Right renal cortex interstitium (tissue), 3 donors: Measurements from ENCODE around the gene PKD1. TPM values are rescaled to one million over a fixed set of nuclear protein-coding genes. Genes with fewer than 3 reads are reported as not detected.
A peak's percentile ranks its signal among the peaks of the same experiment; 100 is the strongest.

Source experiments
- DNase-seq, 3 donors: peaks; one replicate each; pipeline ENCODE4 v3.0.0-alpha.2; 2013; ENCODE audit warnings: low read depth in 3 of 3, low spot score in 2 of 3
- polyA plus RNA-seq, 3 donors: library from polyadenylated mRNA; unstranded; fragments of 120-200 nt; gene quantifications; one replicate each; pipeline ENCODE4 v1.2.1, GENCODE V29; 2013; ENCODE audit not compliant: insufficient read length in 3 of 3

Gene PKD1
- polyA plus RNA-seq, result 10 to 100 TPM; 53.0 to 59.6 (median 54.5) TPM

- DNase-seq, result peak in 2 of 3 donors; percentile 81 to 83
Observed at GRCh38 chr16:2135770-2136490, at the start of gene PKD1. PKD1 (minus strand) TSS chr16:2135898; CDS start chr16:2135689, 209 bp downstream.

GRCh38 chr16:2184962-2185361 is 49.3 kb upstream of the PKD1 start:
- DNase-seq, result no peak

- no peak for DNase-seq
Observed at GRCh38 chr16:2184346-2184745, 48.6 kb upstream of the PKD1 start.

GRCh38 chr16:2183671-2184070 is 48.0 kb upstream of the PKD1 start:
- DNase-seq, result no peak

- DNase-seq, result no peak
Observed at GRCh38 chr16:2181952-2182351, 46.3 kb upstream of the PKD1 start.

- DNase-seq, result no peak
Observed at GRCh38 chr16:2180962-2181923, 45.5 kb upstream of the PKD1 start.

- no peak for DNase-seq
Observed at GRCh38 chr16:2180461-2180860, 44.8 kb upstream of the PKD1 start.

- DNase-seq, result no peak
Observed at GRCh38 chr16:2179576-2179975, 43.9 kb upstream of the PKD1 start.

GRCh38 chr16:2179107-2179501 is 43.4 kb upstream of the PKD1 start:
- DNase-seq, result no peak

- no peak for DNase-seq
Observed at GRCh38 chr16:2178321-2179106, 42.8 kb upstream of the PKD1 start.

GRCh38 chr16:2177561-2177960 is 41.9 kb upstream of the PKD1 start:
- no peak for DNase-seq

GRCh38 chr16:2177101-2177500 is 41.4 kb upstream of the PKD1 start:
- DNase-seq, result no peak

- no peak for DNase-seq
Observed at GRCh38 chr16:2176047-2176446, 40.3 kb upstream of the PKD1 start.

GRCh38 chr16:2175454-2175853 is 39.8 kb upstream of the PKD1 start:
- DNase-seq, result no peak

GRCh38 chr16:2174396-2175131 is 38.9 kb upstream of the PKD1 start:
- DNase-seq, result no peak

- no peak for DNase-seq
Observed at GRCh38 chr16:2173916-2174315, 38.2 kb upstream of the PKD1 start.

GRCh38 chr16:2173366-2173765 is 37.7 kb upstream of the PKD1 start:
- no peak for DNase-seq

- no peak for DNase-seq
Observed at GRCh38 chr16:2172688-2173335, 37.1 kb upstream of the PKD1 start.

- no peak for DNase-seq
Observed at GRCh38 chr16:2171601-2172178, 36.0 kb upstream of the PKD1 start.
